ENCODE results near the gene RAB28. TPM values are rescaled to one million over a fixed set of nuclear protein-coding genes. Genes with fewer than 3 reads are reported as not detected.

RAB28 gene
- total and polyA plus RNA-seq, 2 experiments from 2014 or later, result 15.3 to 23.9 TPM

DNA sequence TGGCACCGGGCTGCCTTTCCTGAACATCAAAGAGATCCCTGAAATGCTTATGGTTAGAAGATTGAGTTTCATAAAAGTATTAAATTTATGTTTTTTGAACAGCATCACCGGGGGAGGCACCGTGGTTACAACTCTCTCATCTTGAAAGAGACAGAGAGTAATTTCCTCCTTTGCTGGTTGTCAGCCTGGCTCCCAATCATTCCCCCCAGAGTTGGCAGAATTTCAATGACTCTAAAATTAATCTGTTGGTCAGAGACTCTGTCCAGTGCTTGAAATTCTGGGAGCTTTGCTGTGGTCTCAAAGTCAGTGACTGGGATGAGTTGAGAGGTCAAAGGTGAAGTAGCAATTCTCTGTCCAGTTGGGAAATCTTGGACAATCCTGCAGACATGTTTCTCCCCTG is 135.9 kb downstream of the RAB28 start:
- H3K4me2 ChIP-seq, result no peak overlapping the region
- DNase-seq (ENCODE audit: low spot score) (no peak), ATAC-seq (no peak)
- no peak overlapping the region for H3K27ac Mint-ChIP-seq
- H3K9me3 Mint-ChIP-seq, result peaks cover 4% of the 10 kb centered on the region; the same call in 2 of the 3 replicates
- no peak overlapping the region for H3K4me3 ChIP-seq
- TF ChIP-seq JUNB (IDR thresholded peaks at IDR 0.05; ENCODE audit: unreplicated experiment) (no peak), EZH2phosphoT487 (IDR thresholded peaks at IDR 0.05; ENCODE audit: unreplicated experiment) (no peak), POLR2AphosphoS5 (IDR thresholded peaks at IDR 0.05; ENCODE audit: low read depth) (no peak), ZNF331 (CRISPR knock-in tag; IDR thresholded peaks at IDR 0.05; ENCODE audit: low read depth) (no peak), CREB1 (CRISPR knock-in tag; IDR thresholded peaks at IDR 0.05; ENCODE audit: low read depth) (no peak), NANOG (IDR thresholded peaks at IDR 0.05; ENCODE audit: borderline replicate concordance) (no peak), STAT1 (IDR thresholded peaks at IDR 0.05; ENCODE audit: unreplicated experiment) (no peak), EZH2 (IDR thresholded peaks at IDR 0.05; ENCODE audit: low read depth, unreplicated experiment) (no peak), ZNF114 (CRISPR knock-in tag; IDR thresholded peaks at IDR 0.05) (no peak)
- TF ChIP-seq, protein P1, sequence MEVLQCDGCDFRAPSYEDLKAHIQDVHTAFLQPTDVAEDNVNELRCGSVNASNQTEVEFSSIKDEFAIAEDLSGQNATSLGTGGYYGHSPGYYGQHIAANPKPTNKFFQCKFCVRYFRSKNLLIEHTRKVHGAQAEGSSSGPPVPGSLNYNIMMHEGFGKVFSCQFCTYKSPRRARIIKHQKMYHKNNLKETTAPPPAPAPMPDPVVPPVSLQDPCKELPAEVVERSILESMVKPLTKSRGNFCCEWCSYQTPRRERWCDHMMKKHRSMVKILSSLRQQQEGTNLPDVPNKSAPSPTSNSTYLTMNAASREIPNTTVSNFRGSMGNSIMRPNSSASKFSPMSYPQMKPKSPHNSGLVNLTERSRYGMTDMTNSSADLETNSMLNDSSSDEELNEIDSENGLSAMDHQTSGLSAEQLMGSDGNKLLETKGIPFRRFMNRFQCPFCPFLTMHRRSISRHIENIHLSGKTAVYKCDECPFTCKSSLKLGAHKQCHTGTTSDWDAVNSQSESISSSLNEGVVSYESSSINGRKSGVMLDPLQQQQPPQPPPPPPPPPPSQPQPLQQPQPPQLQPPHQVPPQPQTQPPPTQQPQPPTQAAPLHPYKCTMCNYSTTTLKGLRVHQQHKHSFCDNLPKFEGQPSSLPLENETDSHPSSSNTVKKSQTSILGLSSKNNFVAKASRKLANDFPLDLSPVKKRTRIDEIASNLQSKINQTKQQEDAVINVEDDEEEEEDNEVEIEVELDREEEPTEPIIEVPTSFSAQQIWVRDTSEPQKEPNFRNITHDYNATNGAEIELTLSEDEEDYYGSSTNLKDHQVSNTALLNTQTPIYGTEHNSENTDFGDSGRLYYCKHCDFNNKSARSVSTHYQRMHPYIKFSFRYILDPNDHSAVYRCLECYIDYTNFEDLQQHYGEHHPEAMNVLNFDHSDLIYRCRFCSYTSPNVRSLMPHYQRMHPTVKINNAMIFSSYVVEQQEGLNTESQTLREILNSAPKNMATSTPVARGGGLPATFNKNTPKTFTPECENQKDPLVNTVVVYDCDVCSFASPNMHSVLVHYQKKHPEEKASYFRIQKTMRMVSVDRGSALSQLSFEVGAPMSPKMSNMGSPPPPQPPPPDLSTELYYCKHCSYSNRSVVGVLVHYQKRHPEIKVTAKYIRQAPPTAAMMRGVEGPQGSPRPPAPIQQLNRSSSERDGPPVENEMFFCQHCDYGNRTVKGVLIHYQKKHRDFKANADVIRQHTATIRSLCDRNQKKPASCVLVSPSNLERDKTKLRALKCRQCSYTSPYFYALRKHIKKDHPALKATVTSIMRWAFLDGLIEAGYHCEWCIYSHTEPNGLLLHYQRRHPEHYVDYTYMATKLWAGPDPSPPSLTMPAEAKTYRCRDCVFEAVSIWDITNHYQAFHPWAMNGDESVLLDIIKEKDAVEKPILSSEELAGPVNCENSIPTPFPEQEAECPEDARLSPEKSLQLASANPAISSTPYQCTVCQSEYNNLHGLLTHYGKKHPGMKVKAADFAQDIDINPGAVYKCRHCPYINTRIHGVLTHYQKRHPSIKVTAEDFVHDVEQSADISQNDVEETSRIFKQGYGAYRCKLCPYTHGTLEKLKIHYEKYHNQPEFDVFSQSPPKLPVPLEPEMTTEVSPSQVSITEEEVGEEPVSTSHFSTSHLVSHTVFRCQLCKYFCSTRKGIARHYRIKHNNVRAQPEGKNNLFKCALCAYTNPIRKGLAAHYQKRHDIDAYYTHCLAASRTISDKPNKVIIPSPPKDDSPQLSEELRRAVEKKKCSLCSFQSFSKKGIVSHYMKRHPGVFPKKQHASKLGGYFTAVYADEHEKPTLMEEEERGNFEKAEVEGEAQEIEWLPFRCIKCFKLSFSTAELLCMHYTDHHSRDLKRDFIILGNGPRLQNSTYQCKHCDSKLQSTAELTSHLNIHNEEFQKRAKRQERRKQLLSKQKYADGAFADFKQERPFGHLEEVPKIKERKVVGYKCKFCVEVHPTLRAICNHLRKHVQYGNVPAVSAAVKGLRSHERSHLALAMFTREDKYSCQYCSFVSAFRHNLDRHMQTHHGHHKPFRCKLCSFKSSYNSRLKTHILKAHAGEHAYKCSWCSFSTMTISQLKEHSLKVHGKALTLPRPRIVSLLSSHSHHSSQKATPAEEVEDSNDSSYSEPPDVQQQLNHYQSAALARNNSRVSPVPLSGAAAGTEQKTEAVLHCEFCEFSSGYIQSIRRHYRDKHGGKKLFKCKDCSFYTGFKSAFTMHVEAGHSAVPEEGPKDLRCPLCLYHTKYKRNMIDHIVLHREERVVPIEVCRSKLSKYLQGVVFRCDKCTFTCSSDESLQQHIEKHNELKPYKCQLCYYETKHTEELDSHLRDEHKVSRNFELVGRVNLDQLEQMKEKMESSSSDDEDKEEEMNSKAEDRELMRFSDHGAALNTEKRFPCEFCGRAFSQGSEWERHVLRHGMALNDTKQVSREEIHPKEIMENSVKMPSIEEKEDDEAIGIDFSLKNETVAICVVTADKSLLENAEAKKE (CRISPR knock-in tag; IDR thresholded peaks at IDR 0.05), result no peak
- TF ChIP-seq, protein P2, sequence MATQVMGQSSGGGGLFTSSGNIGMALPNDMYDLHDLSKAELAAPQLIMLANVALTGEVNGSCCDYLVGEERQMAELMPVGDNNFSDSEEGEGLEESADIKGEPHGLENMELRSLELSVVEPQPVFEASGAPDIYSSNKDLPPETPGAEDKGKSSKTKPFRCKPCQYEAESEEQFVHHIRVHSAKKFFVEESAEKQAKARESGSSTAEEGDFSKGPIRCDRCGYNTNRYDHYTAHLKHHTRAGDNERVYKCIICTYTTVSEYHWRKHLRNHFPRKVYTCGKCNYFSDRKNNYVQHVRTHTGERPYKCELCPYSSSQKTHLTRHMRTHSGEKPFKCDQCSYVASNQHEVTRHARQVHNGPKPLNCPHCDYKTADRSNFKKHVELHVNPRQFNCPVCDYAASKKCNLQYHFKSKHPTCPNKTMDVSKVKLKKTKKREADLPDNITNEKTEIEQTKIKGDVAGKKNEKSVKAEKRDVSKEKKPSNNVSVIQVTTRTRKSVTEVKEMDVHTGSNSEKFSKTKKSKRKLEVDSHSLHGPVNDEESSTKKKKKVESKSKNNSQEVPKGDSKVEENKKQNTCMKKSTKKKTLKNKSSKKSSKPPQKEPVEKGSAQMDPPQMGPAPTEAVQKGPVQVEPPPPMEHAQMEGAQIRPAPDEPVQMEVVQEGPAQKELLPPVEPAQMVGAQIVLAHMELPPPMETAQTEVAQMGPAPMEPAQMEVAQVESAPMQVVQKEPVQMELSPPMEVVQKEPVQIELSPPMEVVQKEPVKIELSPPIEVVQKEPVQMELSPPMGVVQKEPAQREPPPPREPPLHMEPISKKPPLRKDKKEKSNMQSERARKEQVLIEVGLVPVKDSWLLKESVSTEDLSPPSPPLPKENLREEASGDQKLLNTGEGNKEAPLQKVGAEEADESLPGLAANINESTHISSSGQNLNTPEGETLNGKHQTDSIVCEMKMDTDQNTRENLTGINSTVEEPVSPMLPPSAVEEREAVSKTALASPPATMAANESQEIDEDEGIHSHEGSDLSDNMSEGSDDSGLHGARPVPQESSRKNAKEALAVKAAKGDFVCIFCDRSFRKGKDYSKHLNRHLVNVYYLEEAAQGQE (IDR thresholded peaks at IDR 0.05; ENCODE audit: unreplicated experiment), result no peak
- TF ChIP-seq, protein P3, sequence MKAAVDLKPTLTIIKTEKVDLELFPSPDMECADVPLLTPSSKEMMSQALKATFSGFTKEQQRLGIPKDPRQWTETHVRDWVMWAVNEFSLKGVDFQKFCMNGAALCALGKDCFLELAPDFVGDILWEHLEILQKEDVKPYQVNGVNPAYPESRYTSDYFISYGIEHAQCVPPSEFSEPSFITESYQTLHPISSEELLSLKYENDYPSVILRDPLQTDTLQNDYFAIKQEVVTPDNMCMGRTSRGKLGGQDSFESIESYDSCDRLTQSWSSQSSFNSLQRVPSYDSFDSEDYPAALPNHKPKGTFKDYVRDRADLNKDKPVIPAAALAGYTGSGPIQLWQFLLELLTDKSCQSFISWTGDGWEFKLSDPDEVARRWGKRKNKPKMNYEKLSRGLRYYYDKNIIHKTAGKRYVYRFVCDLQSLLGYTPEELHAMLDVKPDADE (IDR thresholded peaks at IDR 0.05), result no peak
- TF ChIP-seq, protein P4, sequence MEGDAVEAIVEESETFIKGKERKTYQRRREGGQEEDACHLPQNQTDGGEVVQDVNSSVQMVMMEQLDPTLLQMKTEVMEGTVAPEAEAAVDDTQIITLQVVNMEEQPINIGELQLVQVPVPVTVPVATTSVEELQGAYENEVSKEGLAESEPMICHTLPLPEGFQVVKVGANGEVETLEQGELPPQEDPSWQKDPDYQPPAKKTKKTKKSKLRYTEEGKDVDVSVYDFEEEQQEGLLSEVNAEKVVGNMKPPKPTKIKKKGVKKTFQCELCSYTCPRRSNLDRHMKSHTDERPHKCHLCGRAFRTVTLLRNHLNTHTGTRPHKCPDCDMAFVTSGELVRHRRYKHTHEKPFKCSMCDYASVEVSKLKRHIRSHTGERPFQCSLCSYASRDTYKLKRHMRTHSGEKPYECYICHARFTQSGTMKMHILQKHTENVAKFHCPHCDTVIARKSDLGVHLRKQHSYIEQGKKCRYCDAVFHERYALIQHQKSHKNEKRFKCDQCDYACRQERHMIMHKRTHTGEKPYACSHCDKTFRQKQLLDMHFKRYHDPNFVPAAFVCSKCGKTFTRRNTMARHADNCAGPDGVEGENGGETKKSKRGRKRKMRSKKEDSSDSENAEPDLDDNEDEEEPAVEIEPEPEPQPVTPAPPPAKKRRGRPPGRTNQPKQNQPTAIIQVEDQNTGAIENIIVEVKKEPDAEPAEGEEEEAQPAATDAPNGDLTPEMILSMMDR (conservative IDR thresholded peaks at IDR 0.05; ENCODE audit: low read depth in 2 of 2), result no peak
- H3K4me1 Mint-ChIP-seq, result no peaks in the 10 kb centered on the region; the same call in 2 of the 3 replicates
- no peaks in the 10 kb centered on the region for H3K4me1 ChIP-seq (ENCODE audit: insufficient read depth)
- H3K27me3 Mint-ChIP-seq (ENCODE audit: insufficient read depth, low read depth, poor library complexity), result peaks cover 3% of the 10 kb centered on the region
- H3K36me3 Mint-ChIP-seq (ENCODE audit: low read depth), result peaks cover 5% of the 10 kb centered on the region
- no peaks in the 10 kb centered on the region; the same call in 1 of the 2 replicates for H3K36me3 ChIP-seq (ENCODE audit: insufficient read depth)
- H3K79me2 ChIP-seq (replicated peaks; ENCODE audit: insufficient read depth), result no peaks in the 10 kb centered on the region
- H3F3A ChIP-seq (replicated peaks; ENCODE audit: low read depth), result no peaks in the 10 kb centered on the region
- no peaks in the 10 kb centered on the region for H4K20me1 ChIP-seq (replicated peaks; ENCODE audit: insufficient read depth)
- no peaks in the 10 kb centered on the region for H3K27me3 ChIP-seq (ENCODE audit: insufficient read depth)
- H3K27ac ChIP-seq (ENCODE audit: low read depth), result no peak overlapping the region
- peaks cover 14% of the 10 kb centered on the region; the same call in 1 of the 2 replicates for H3K9me2 ChIP-seq (ENCODE audit: insufficient read depth)
- H3K4me3 Mint-ChIP-seq, result no peak overlapping the region
- no peak overlapping the region for H2AFZ ChIP-seq
